ENCODE measurements around the gene SH3RF3.

Gene SH3RF3

DNA sequence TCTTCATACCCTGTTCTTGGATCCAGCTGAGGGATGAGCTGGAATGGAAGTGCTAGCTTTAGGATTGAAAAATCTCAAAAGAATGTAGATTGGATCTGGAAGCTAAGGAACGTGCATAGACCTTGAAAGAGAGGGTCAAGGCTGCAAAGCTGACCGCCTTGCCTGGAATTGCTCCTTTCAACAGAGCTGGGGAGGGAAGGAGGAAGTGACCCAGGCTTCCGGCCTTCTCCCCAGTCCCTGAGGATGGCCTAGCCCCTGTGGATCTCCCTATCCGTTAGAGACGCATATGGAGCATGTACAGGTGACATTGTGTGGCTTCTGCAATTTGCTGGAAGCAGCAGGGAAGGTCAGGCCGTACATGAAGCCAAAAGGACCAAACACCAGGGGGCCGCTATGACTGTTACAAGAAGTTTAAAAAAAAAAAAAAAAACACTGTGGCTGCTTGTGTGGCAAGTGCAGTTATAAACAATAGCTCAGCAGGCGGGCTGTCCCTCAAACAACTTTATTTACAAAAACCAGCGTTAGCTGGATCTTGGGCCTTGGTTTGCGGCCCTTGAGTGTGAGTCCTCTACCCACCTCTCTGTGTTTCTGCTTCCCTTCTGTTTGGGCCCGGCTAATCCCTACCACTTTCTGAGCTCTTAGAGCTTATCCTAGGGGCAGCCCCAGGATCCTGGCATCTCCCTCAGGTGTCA lies 257.1 kb downstream of the SH3RF3 start:
- DNase-seq (ENCODE audit: low read depth in 4 of 4, low spot score in 1 of 4): no peak

- no peak for DNase-seq (ENCODE audit: low read depth in 4 of 4, low spot score in 1 of 4)
Observed at GRCh38 chr2:109387221-109387735, 258.3 kb downstream of the SH3RF3 start.

DNA sequence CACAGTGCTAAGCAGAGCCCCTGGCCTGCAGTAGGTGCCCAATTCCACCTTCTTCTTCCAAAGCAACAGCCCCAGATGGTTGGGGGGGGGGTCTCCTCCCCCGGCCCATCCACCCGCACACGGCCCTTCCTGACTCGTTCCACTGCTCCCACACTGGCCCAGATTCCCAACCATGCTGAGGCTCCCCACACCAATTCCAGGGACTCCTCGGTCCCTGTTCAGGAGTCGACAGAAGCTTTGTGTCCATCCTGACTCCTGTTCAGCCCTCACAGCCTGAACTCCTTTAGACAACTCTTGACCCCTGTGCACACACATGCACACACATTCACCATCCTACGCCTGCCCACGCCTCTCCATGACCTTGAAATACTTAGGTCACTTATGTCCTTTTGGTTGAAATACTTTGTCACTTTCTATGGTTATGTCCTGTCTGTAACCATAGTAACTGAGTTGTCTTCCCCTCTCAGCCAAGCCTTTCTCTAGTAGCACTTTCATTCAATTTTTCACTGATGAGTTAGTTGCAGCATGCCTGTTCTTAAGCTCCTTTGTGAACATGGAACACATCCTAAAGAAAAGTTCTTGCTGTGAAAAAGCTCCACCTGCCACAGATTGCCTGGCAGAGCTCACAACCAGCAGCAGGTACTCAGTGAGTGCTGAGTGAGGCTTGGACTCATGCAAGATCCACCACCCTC lies 258.9 kb downstream of the SH3RF3 start:
- no peak for DNase-seq (ENCODE audit: low read depth in 4 of 4, low spot score in 1 of 4)

- no peak for DNase-seq (ENCODE audit: low read depth in 4 of 4, low spot score in 1 of 4)
Observed at GRCh38 chr2:109391243-109391642, 262.2 kb downstream of the SH3RF3 start.

DNA sequence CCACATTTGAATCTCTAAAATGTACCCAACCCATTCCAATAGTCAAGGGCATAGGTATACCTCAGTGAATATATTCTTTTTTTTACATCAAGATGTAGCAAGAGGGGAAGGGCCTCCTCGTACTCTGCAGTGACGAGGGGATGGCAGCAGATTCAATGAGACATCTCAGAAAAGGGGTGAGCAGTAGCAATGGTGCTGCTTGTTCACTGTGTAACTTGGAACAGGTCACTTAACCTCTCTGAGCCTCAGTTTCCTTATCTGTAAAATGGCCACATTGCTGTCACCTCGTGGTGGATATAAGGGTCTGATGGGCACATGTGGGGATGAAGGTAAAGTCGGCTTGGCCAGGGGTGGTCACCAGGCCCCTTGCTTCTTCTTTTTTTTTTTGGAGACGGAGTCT lies 263.1 kb downstream of the SH3RF3 start:
- DNase-seq (ENCODE audit: low read depth in 4 of 4, low spot score in 1 of 4): no peak

GRCh38 chr2:109392816-109393661 lies 264.0 kb downstream of the SH3RF3 start:
- no peak for DNase-seq (ENCODE audit: low read depth in 4 of 4, low spot score in 1 of 4)

- DNase-seq (ENCODE audit: low read depth in 4 of 4, low spot score in 1 of 4): no peak
Observed at GRCh38 chr2:109393662-109393972, 264.6 kb downstream of the SH3RF3 start.

DNA sequence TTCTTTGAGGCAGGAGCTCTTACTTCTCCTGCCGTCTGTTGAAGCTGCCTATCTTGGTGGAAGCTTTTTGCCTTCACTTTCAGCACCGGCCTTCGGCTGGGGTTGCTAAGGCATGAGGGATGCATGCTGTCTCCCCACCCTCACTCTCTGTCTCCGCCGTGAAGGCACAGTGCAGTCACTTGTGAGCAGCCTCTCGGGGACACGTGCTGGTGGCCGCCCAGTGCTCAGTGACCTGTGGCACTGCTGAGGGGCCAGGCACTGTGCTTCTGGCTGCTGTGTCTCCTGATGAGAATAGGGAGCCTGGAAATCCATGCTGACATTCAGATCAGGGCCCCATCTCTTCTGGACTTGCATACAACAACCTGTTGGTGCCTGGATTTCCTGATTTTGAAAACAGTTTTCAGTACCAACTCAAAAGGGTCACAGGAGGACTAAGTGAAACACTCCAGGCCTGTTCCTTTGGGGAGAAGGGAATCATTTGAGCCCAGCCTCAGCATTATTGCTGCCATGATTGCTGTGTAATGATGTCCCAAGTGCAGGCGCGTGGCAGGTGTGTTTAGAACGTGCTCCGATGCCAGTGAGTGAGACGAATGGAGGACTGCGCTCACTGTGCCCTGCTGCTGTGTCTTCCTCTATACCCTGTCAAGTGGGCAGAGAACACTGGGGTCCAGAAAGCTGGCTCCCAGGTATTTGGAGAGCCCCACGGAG lies 266.6 kb downstream of the SH3RF3 start:
- DNase-seq (ENCODE audit: low read depth in 4 of 4, low spot score in 1 of 4): no peak

DNA sequence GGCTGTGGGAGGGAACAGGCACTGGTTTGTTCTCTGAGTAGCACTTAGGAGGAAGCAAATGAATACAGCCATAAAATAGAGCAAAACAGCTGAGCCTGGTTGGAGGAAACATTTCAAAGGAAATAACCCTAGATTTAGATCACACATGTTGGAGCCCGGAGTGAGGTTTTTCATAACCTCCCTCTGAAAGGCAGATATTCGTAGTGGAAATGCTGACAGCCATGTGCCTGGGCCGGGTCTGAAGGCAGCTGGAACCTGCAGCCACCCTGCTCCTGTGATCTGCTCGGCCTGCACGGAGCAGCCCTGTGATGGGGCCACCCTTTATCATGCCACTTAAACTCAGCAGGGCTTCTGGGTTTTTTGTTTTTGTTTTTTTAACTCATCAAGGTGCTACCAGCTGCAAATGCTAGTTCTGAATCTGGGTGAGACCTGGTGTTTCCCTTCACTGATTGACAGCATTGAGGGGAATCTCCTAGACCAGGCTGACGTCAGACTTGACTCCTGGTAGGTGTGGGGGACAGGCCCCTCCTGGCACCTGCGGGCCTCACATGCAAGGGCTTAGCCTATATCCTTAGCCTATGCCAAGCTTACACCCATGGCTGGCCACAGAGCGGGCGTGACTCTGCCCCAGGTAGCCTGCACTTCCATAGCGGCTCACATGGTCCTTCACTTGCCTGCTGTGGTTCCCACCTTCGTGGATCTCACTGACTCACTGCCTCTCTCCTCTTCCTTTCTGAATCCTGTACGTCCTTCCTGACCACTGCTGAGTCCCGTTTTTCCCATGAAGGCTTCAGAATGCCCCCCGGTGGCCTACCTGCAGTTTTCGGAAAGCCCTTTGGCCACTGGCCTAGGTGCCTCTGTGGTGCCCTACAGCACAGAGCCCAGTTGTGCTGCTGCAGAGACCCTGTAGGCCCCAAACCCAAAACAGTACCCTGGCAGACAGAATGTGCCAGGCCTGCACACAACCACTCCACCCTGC lies 267.5 kb downstream of the SH3RF3 start:
- no peak for DNase-seq (ENCODE audit: low read depth in 4 of 4, low spot score in 1 of 4)

- DNase-seq (ENCODE audit: low read depth in 4 of 4, low spot score in 1 of 4): no peak
Observed at GRCh38 chr2:109397893-109398292, 268.9 kb downstream of the SH3RF3 start.

DNA sequence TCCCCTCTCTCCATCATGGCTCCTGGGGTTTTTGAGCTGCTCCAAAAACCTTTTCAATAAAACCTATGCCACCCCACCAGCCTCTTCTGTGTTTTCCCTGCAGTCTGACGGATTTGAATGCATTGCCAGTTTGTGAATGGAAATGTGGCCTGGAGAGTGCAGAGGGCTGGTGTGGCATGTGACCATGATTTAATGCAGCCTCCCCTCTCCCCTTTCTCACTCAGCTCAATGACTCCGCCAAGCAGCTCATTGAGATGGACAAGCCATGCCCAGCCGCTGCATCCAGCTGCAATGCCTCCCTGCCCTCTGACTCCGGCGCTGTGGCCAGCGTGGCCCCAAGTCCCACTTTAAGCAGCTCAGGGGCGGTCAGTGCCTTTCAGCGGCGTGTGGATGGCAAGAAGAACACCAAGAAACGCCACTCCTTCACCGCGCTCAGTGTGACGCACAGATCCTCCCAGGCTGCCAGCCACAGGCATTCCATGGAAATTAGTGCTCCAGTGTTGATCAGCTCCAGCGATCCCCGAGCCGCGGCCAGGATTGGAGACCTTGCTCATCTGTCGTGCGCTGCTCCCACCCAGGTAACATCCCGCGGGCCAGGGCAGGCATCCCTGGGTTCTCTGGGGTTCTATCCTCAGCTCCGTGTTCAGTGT lies 269.5 kb downstream of the SH3RF3 start:
- DNase-seq (ENCODE audit: low read depth in 4 of 4, low spot score in 1 of 4): no peak

DNA sequence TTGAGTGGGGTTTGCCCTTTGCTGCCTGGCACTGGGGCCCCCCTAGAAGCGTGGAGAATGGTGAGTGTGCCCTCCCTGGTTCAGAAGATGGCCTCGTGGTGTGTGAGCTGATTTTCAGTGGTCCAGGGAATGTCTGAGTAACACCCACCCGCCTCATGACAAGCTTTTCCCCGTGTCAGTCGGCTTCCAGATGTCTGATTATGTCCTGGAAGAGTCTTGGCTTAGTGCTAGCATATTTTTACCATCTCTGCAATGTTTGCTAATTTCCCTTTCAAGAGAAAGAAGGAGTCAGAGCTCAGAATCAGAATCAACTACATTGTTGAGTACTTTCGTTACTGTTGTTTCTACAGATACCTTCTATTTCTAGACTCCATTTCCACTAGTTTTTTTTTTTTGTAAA lies 270.1 kb downstream of the SH3RF3 start:
- DNase-seq (ENCODE audit: low read depth in 4 of 4, low spot score in 1 of 4): no peak

DNA sequence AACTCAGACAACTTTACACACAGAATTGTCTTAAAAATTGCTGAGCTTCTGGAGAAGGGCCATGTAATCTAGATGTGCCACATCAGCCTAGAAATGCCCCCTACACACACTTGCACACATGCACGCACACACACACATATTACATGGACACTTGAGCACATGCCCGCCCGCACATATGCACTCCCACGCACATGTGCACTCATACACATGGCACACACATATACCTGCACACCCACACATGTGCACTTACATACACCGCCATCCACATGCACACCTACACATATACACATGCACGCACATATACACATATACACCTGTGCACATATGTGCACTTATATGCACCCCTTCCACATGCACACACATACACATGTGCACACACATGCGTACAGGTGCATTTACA lies 271.1 kb downstream of the SH3RF3 start:
- DNase-seq (ENCODE audit: low read depth in 4 of 4, low spot score in 1 of 4): no peak

- no peak for DNase-seq (ENCODE audit: low read depth in 4 of 4, low spot score in 1 of 4)
Observed at GRCh38 chr2:109401370-109401769, 272.4 kb downstream of the SH3RF3 start.

- DNase-seq (ENCODE audit: low read depth in 4 of 4, low spot score in 1 of 4): no peak
Observed at GRCh38 chr2:109402180-109402579, 273.2 kb downstream of the SH3RF3 start.

DNA sequence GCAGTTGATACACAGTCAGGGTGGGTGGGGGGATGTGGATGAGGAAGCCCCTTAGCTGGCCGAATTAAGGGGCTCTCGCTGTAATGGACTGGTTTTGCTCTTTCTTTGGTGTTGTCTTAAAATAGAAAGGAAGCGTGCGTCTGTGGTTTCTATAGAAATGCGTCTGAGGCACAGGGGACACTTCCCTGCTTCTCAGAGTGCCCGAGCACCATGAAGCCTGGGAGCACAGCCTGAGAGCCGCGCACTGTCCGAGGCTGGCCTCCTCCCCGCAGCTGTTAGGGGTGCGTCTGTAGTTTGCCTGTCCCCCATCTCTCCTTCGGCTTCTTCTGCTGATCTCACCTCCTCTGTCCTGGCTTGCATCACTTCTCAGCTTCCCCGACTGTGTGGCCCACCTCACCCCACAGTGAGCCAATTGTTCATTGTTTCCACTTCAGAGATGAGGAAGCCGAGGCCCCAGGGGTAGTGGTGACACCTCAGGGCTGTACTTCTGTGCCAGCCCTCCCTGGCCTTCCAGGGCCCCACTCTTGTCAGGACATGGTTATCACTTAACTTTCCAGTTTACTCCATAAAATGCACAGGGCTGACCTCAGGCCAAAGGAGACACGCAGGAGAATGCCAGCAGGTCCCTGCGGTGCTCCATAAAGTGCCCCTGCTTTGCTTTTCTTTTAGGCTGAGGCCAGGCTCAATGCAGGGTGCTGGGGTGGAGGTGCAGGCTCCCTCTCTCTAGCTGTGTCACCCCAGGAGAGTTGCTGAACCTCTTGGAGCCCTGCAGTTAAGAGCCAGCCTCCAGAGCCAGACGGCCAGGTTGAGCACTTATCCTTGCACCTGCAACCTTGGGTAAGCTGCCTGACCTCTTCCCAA lies 274.2 kb downstream of the SH3RF3 start:
- no peak for DNase-seq (ENCODE audit: low read depth in 4 of 4, low spot score in 1 of 4)

DNA sequence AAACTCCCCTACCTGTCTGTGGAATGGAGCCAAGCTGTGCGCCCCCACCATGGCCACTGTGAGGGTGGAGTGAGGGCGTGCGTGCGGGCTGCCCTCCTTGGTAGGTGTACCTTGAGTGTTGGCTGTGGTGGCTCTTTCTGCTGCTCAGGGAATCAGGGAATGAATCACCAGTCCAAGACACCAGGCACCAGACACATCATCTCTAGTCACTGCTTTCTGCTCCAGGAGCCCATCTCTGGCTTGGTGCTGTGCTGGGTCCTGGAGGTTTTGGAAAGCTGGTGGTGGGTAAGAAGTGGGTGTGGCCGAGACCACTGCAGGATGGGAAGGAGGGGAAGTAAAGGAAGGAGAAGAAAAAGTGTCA lies 274.8 kb downstream of the SH3RF3 start:
- no peak for DNase-seq (ENCODE audit: low read depth in 4 of 4, low spot score in 1 of 4)

DNA sequence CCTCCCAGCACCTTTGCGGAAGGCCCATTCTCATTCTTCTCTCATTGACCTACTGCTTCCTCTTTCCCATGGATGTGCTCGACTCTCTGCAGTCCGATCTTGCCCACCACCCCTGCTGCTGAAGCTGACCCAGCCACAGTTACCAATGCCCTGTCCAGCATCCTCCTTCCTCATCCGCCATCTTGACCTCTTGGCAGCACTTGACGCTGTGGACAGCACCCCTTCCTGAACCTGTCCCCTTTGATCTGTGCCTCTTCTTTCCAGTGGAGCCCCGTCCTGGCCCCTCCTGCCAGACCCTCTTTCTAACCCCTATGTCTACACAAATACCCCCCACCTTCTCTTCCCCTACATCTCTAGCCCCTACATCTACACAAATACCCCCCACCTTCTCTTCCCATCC lies 275.7 kb downstream of the SH3RF3 start:
- DNase-seq (ENCODE audit: low read depth in 4 of 4, low spot score in 1 of 4): no peak

- DNase-seq (ENCODE audit: low read depth in 4 of 4, low spot score in 1 of 4): no peak
Observed at GRCh38 chr2:109405873-109406272, 276.9 kb downstream of the SH3RF3 start.
